Liver (tissue), 9 donors: ENCODE data around the gene OR9A4. TPM values are rescaled to one million over a fixed set of nuclear protein-coding genes. Genes with fewer than 3 reads are reported as not detected.

Experiments
- DNase-seq: peaks from one replicate; pipeline ENCODE4 v3.0.0-alpha.2; 2017; ENCODE audit warnings: low spot score
- H3K27ac ChIP-seq, 2 donors: one replicate each; pipeline ENCODE4 v1.7.0; 2013; ENCODE audit warnings: inconsistent platforms in 2 of 2, low read length in 2 of 2, control low read depth in 1 of 2, low read depth in 1 of 2, mild to moderate bottlenecking in 1 of 2
- H3K27me3 ChIP-seq, 4 donors: one replicate each; pipeline versions ENCODE4 v1.6.1 to v1.7.0; 2013; ENCODE audit warnings: low read length in 3 of 4, inconsistent platforms in 1 of 4, mild to moderate bottlenecking in 1 of 4, moderate library complexity in 1 of 4; ENCODE audit not compliant: control insufficient read depth in 4 of 4, insufficient read depth in 4 of 4
- H3K36me3 ChIP-seq, 4 donors: one replicate each; pipeline versions ENCODE4 v1.6.1 to v1.7.0; 2013; ENCODE audit warnings: low read length in 3 of 4, mild to moderate bottlenecking in 3 of 4, low read depth in 1 of 4, moderate library complexity in 1 of 4; ENCODE audit not compliant: control insufficient read depth in 4 of 4, insufficient read depth in 3 of 4
- H3K4me1 ChIP-seq, 4 donors: one replicate each; pipeline versions ENCODE4 v1.6.1 to v1.7.0; 2013; ENCODE audit warnings: low read length in 3 of 4, mild to moderate bottlenecking in 3 of 4, moderate library complexity in 1 of 4; ENCODE audit not compliant: control insufficient read depth in 4 of 4, insufficient read depth in 4 of 4
- H3K4me3 ChIP-seq, 3 donors: one replicate each; pipeline versions ENCODE4 v1.6.1 to v1.7.0; 2013; ENCODE audit warnings: low read length in 3 of 3, control low read depth in 1 of 3, low read depth in 1 of 3, mild to moderate bottlenecking in 1 of 3
- H3K9ac ChIP-seq, 2 donors: one replicate each; pipeline ENCODE4 v1.7.0; 2013; ENCODE audit warnings: low read length in 2 of 2, mild to moderate bottlenecking in 2 of 2, moderate library complexity in 2 of 2, control low read depth in 1 of 2, low read depth in 1 of 2
- H3K9me3 ChIP-seq, 4 donors: one replicate each; pipeline versions ENCODE4 v1.6.1 to v1.7.0; 2013; ENCODE audit warnings: low read length in 3 of 4; ENCODE audit not compliant: control insufficient read depth in 4 of 4
- ATF3 ChIP-seq: IDR thresholded peaks from 2 replicates; pipeline ENCODE4 v1.6.1; 2016; ENCODE audit warnings: antibody characterized with exemption
- CTCF ChIP-seq: fragments of 150-350 bp; IDR thresholded peaks from 2 replicates; pipeline ENCODE4 v1.5.1; 2017; ENCODE audit warnings: improper control_type of control experiment, low read depth, low read length; ENCODE audit not compliant: missing input control
- EGR1 ChIP-seq, 2 donors: IDR thresholded peaks; 2 replicates each; pipeline ENCODE4 v1.6.1; 2016 to 2018; ENCODE audit warnings: antibody characterized with exemption in 2 of 2, low read depth in 2 of 2
- FOXA1 ChIP-seq: IDR thresholded peaks from 2 replicates; pipeline ENCODE4 v1.6.1; 2016; ENCODE audit warnings: antibody characterized with exemption
- FOXA2 ChIP-seq: IDR thresholded peaks from 2 replicates; pipeline ENCODE4 v1.6.1; 2016; ENCODE audit warnings: antibody characterized with exemption
- GABPA ChIP-seq, 2 donors: IDR thresholded peaks in 1 of 2; conservative IDR thresholded peaks in 1 of 2; 2 replicates each; pipeline ENCODE4 v1.6.1; 2016; ENCODE audit warnings: antibody characterized with exemption in 2 of 2, mild to moderate bottlenecking in 1 of 2, moderate library complexity in 1 of 2
- HNF4A ChIP-seq, 2 donors: conservative IDR thresholded peaks; 2 replicates each; pipeline ENCODE4 v1.6.1; 2016; ENCODE audit warnings: antibody characterized with exemption in 2 of 2, mild to moderate bottlenecking in 2 of 2
- HNF4G ChIP-seq: IDR thresholded peaks from 2 replicates; pipeline ENCODE4 v1.6.1; 2016; ENCODE audit warnings: antibody characterized with exemption
- JUND ChIP-seq, 2 donors: IDR thresholded peaks; 2 replicates each; pipeline ENCODE4 v1.6.1; 2016; ENCODE audit warnings: antibody characterized with exemption in 2 of 2
- NR2F2 ChIP-seq: IDR thresholded peaks from 2 replicates; pipeline ENCODE4 v1.6.1; 2016; ENCODE audit warnings: antibody characterized with exemption
- RAD21 ChIP-seq, 2 donors: IDR thresholded peaks; 2 replicates each; pipeline ENCODE4 v1.6.1; 2016; ENCODE audit warnings: antibody characterized with exemption in 2 of 2, mild to moderate bottlenecking in 2 of 2
- REST ChIP-seq: IDR thresholded peaks from 2 replicates; pipeline ENCODE4 v1.6.1; 2016; ENCODE audit warnings: antibody characterized with exemption, mild to moderate bottlenecking
- RXRA ChIP-seq, 2 donors: IDR thresholded peaks; 2 replicates each; pipeline ENCODE4 v1.6.1; 2017 to 2018; ENCODE audit warnings: antibody characterized with exemption in 2 of 2, mild to moderate bottlenecking in 1 of 2
- SP1 ChIP-seq: IDR thresholded peaks from 2 replicates; pipeline ENCODE4 v1.6.1; 2018; ENCODE audit warnings: antibody characterized with exemption, mild to moderate bottlenecking
- TAF1 ChIP-seq: conservative IDR thresholded peaks from 2 replicates; pipeline ENCODE4 v1.6.1; 2016; ENCODE audit warnings: antibody characterized with exemption, mild to moderate bottlenecking
- YY1 ChIP-seq: IDR thresholded peaks from 2 replicates; pipeline ENCODE4 v1.6.1; 2016; ENCODE audit warnings: antibody characterized with exemption, mild to moderate bottlenecking
- ZBTB33 ChIP-seq: IDR thresholded peaks from 2 replicates; pipeline ENCODE4 v1.6.1; 2016; ENCODE audit warnings: antibody characterized with exemption
- WGBS: extraction: QIAGEN DNeasy Blood & Tissue Kit; methylation state at CpG from one replicate; pipeline ENCODE4 v1.1.7; 2013; 5-methylcytosine and 5-hydroxymethylcytosine counted together
- polyA plus RNA-seq, 2 donors: library from polyadenylated mRNA; stranded (reverse) in 1 of 2; unstranded in 1 of 2; fragments of 200-250 nt in 1 of 2; fragments of >200 nt in 1 of 2; fragmentation: Nextera tagmentation in 1 of 2; extraction: Ambion mirVana in 1 of 2; gene quantifications; one replicate each; pipeline versions ENCODE4 v1.2.1 to v1.2.3, GENCODE V29; 2013 to 2015
- total RNA-seq, 2 donors: library from RNA; depleted of rRNA; stranded (reverse); fragments of >200 nt; gene quantifications; one replicate each; pipeline ENCODE4 v1.2.3, GENCODE V29; 2014
- TF ChIP-seq, protein P1 (sequence below): IDR thresholded peaks from 2 replicates; pipeline ENCODE4 v1.6.1; 2016; ENCODE audit warnings: antibody characterized with exemption
- donor health status: healthy.
- donor health status: healthy.
- donor health status: healthy.
- donor health status: healthy.
- donor health status: healthy.

Gene OR9A4
- total and polyA plus RNA-seq, 4 donors: 0.09 to 0.25 TPM; not detected in 2

GRCh38 chr7:141943846-141944245, 27.6 kb downstream of the OR9A4 start (continued):
- no peak for TF ChIP-seq SP1
- no peak for TF ChIP-seq NR2F2
- no peak for TF ChIP-seq ATF3
- no peak for TF ChIP-seq YY1
- TF ChIP-seq TAF1: no peak

DNA sequence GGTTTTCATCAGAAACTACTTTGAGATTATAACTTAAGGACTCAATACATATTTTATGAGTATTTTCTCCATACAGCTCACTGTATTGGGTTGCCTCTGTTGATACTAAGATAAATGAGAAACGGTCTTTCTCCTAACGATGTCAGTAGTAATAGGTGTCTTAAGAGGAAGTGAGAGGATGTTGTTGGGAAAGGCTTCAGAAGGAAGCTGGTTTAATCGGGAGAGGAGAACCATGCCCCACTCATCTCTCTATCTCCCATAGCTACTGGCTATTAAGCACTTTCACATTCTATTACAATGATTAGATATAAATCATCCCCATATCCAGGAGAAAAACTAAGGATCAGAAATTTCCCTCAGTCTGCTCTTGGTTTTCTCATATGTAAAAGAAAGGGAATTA, 28.6 kb downstream of the OR9A4 start:
- H3K4me1 ChIP-seq: no peaks in the 10 kb centered on the region
- no peak for DNase-seq
- no peak overlapping the region for H3K9ac ChIP-seq
- H3K36me3 ChIP-seq: no peaks in the 10 kb centered on the region
- H3K27me3 ChIP-seq: no peaks in the 10 kb centered on the region
- TF ChIP-seq RAD21 (IDR thresholded peaks at IDR 0.05): no peak
- TF ChIP-seq ATF3: no peak
- no peak for TF ChIP-seq NR2F2
- H3K4me3 ChIP-seq: no peak overlapping the region
- H3K27ac ChIP-seq: no peak overlapping the region
- 75% methylated on average over 3 of the region's 3 CpGs for WGBS
- H3K9me3 ChIP-seq: peaks cover 0 to 7% (median 0%) of the 10 kb centered on the region in 4 donors

- Histone ChIP-seq H3K9ac (no peak overlapping the region), H3K4me1 (no peaks in the 10 kb centered on the region), H3K27me3 (no peaks in the 10 kb centered on the region), H3K9me3 (peaks cover 0 to 7% (median 0%) of the 10 kb centered on the region in 4 donors), H3K27ac (no peak overlapping the region), H3K36me3 (no peaks in the 10 kb centered on the region), H3K4me3 (no peak overlapping the region)
- DNase-seq: no peak
- 54% methylated on average over 3 of the region's 3 CpGs for WGBS
- TF ChIP-seq HNF4A (conservative IDR thresholded peaks at IDR 0.05) (no peak), JUND (IDR thresholded peaks at IDR 0.05) (no peak), YY1 (no peak), FOXA1 (no peak), ZBTB33 (no peak), RXRA (IDR thresholded peaks at IDR 0.05) (no peak), EGR1 (IDR thresholded peaks at IDR 0.05; ENCODE audit: low read depth in 2 of 2) (no peak), NR2F2 (no peak), GABPA (IDR thresholded peaks at IDR 0.05 in 1 of 2, conservative IDR thresholded peaks at IDR 0.05 in 1 of 2) (no peak), REST (no peak), SP1 (no peak), FOXA2 (no peak), RAD21 (IDR thresholded peaks at IDR 0.05) (no peak), CTCF (no peak), TAF1 (no peak), HNF4G (no peak)
- TF ChIP-seq, protein P1, sequence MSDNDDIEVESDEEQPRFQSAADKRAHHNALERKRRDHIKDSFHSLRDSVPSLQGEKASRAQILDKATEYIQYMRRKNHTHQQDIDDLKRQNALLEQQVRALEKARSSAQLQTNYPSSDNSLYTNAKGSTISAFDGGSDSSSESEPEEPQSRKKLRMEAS: no peak
Measured at GRCh38 chr7:141945356-141945755, 29.2 kb downstream of the OR9A4 start.
